ENCODE measurements around the gene FNIP2.
A peak's percentile ranks its signal among the peaks of the same experiment; 100 is the strongest.

FNIP2 gene

GRCh38 chr4:158818560-158819140 lies 49.8 kb downstream of the FNIP2 start:
- TF ChIP-seq CTCF (conservative IDR thresholded peaks at IDR 0.05; ENCODE audit: control insufficient read depth, insufficient read depth, low read depth, low read length) = no peak
- no peak for DNase-seq (ENCODE audit: low read depth)
- no peak overlapping the region for H3K4me3 ChIP-seq (ENCODE audit: control insufficient read depth, low read depth, low read length)

GRCh38 chr4:158819942-158820786 lies 51.3 kb downstream of the FNIP2 start:
- no peak for TF ChIP-seq CTCF (conservative IDR thresholded peaks at IDR 0.05; ENCODE audit: control insufficient read depth, insufficient read depth, low read depth, low read length)
- no peak overlapping the region for H3K4me3 ChIP-seq (ENCODE audit: control insufficient read depth, low read depth, low read length)
- no peak for DNase-seq (ENCODE audit: low read depth)

- DNase-seq (ENCODE audit: low read depth) = peak; percentile 30
- no peak overlapping the region for H3K4me3 ChIP-seq (ENCODE audit: control insufficient read depth, low read depth, low read length)
- no peak for TF ChIP-seq CTCF (conservative IDR thresholded peaks at IDR 0.05; ENCODE audit: control insufficient read depth, insufficient read depth, low read depth, low read length)
Measured at GRCh38 chr4:158821228-158821971, 52.6 kb downstream of the FNIP2 start.

GRCh38 chr4:158822348-158822747 lies 53.5 kb downstream of the FNIP2 start:
- DNase-seq (ENCODE audit: low read depth) = no peak
- TF ChIP-seq CTCF (conservative IDR thresholded peaks at IDR 0.05; ENCODE audit: control insufficient read depth, insufficient read depth, low read depth, low read length) = no peak
- H3K4me3 ChIP-seq (ENCODE audit: control insufficient read depth, low read depth, low read length) = no peak overlapping the region

- no peak overlapping the region for H3K4me3 ChIP-seq (ENCODE audit: control insufficient read depth, low read depth, low read length)
- TF ChIP-seq CTCF (conservative IDR thresholded peaks at IDR 0.05; ENCODE audit: control insufficient read depth, insufficient read depth, low read depth, low read length) = no peak
- peak; percentile 84 for DNase-seq (ENCODE audit: low read depth)
Measured at GRCh38 chr4:158823461-158823873, 54.6 kb downstream of the FNIP2 start.

- H3K4me3 ChIP-seq (ENCODE audit: control insufficient read depth, low read depth, low read length) = no peak overlapping the region
- no peak for TF ChIP-seq CTCF (conservative IDR thresholded peaks at IDR 0.05; ENCODE audit: control insufficient read depth, insufficient read depth, low read depth, low read length)
- peak; percentile 47 for DNase-seq (ENCODE audit: low read depth)
Measured at GRCh38 chr4:158824425-158825274, 55.8 kb downstream of the FNIP2 start.

All from fibroblast of mammary gland (primary cell).